Ishikawa (cell line): ENCODE results near the gene PLPPR4.

ENCODE experiments used
- CEBPB ChIP-seq: IDR thresholded peaks from 2 replicates; pipeline ENCODE4 v1.6.1; 2012
- EGR1 ChIP-seq: IDR thresholded peaks from 2 replicates; pipeline ENCODE4 v1.6.1; 2012
- EP300 ChIP-seq: IDR thresholded peaks from 2 replicates; pipeline ENCODE4 v1.6.1; 2012; ENCODE audit warnings: borderline replicate concordance
- FOXM1 ChIP-seq: IDR thresholded peaks from 2 replicates; pipeline ENCODE4 v1.6.1; 2012; ENCODE audit warnings: low read depth, borderline replicate concordance
- MAX ChIP-seq: IDR thresholded peaks from 2 replicates; pipeline ENCODE4 v1.6.1; 2012
- REST ChIP-seq: IDR thresholded peaks from 2 replicates; pipeline ENCODE4 v1.6.1; 2012; ENCODE audit warnings: low read depth, mild to moderate bottlenecking
- TAF1 ChIP-seq: IDR thresholded peaks from 2 replicates; pipeline ENCODE4 v1.6.1; 2012; ENCODE audit warnings: low read depth, mild to moderate bottlenecking
- TCF12 ChIP-seq: IDR thresholded peaks from 2 replicates; pipeline ENCODE4 v1.6.1; 2012; ENCODE audit warnings: low read depth
- USF1 ChIP-seq: IDR thresholded peaks from 2 replicates; pipeline ENCODE4 v1.6.1; 2012
- YY1 ChIP-seq: IDR thresholded peaks from 2 replicates; pipeline ENCODE4 v1.6.1; 2012; ENCODE audit warnings: low read depth
- ZBTB7A ChIP-seq: IDR thresholded peaks from 2 replicates; pipeline ENCODE4 v1.6.1; 2012; ENCODE audit warnings: low read depth

GRCh38 chr1:99279525-99279924, 15.2 kb downstream of the PLPPR4 start:
- TF ChIP-seq USF1, result no peak
- no peak for TF ChIP-seq EGR1
- no peak for TF ChIP-seq REST
- TF ChIP-seq FOXM1, result no peak
- TF ChIP-seq MAX, result no peak
- no peak for TF ChIP-seq CEBPB
- no peak for TF ChIP-seq YY1
- TF ChIP-seq ZBTB7A, result no peak
- no peak for TF ChIP-seq TAF1
- TF ChIP-seq TCF12, result no peak
- no peak for TF ChIP-seq EP300
